PC-3 (cell line): ENCODE measurements around the gene SVIL. TPM values are rescaled to one million over a fixed set of nuclear protein-coding genes. Genes with fewer than 3 reads are reported as not detected.

Experiments used
- ATAC-seq: fragments of 200-7000 bp; cut with Tn5 transposase; 2 replicates; pipeline ENCODE4 v1.9.1; 2020; ENCODE audit warnings: mild to moderate bottlenecking, moderate library complexity
- BruUV-seq: library from RNA; stranded (reverse); fragments of 400-500 nt; replicated peaks from 2 replicates; lab custom pipeline; 2021; lab: Mats Ljungman, UMichigan
- CTCF ChIA-PET: fragments of 300-600 bp; sonication (Branson Sonifier 250); formaldehyde crosslinking; loops from one replicate; lab custom pipeline; 2022; ENCODE audit warnings: antibody characterized with exemption; lab: Charles Lee
- POLR2A ChIA-PET: fragments of 300-600 bp; sonication (Branson Sonifier 250); formaldehyde crosslinking; loops from one replicate; lab custom pipeline; 2022; ENCODE audit warnings: antibody characterized with exemption; ENCODE audit not compliant: unreplicated experiment; lab: Charles Lee
- DNase-seq: peaks from one replicate; pipeline ENCODE4 v3.0.0-alpha.2; 2015
- H2AFZ ChIP-seq: fragments of 300-600 bp; sonication (generic); 2 replicates; pipeline ENCODE4 v1.6.0; 2016; ENCODE audit warnings: antibody characterized with exemption, low read length
- H3F3A ChIP-seq: fragments of 300-600 bp; sonication (generic); one replicate; pipeline ENCODE4 v1.6.0; 2017; ENCODE audit warnings: antibody characterized with exemption, low read length, control low read depth, mild to moderate bottlenecking; ENCODE audit not compliant: unreplicated experiment
- H3K27ac ChIP-seq: fragments of 300-600 bp; sonication (generic); 2 replicates; pipeline ENCODE4 v1.5.1; 2016; ENCODE audit warnings: mild to moderate bottlenecking, low read length
- H3K27me3 ChIP-seq: fragments of 300-600 bp; sonication (generic); 2 replicates; pipeline ENCODE4 v1.6.1; 2016; ENCODE audit warnings: low read length, mixed read lengths
- H3K36me3 ChIP-seq: fragments of 300-600 bp; sonication (generic); 2 replicates; pipeline ENCODE4 v1.6.1; 2016; ENCODE audit warnings: low read depth, mixed run types, low read length, mixed read lengths
- H3K4me1 ChIP-seq: fragments of 300-600 bp; sonication (generic); 2 replicates; pipeline ENCODE4 v1.5.1; 2016; ENCODE audit warnings: low read length; ENCODE audit not compliant: insufficient read depth
- H3K4me2 ChIP-seq: fragments of 300-600 bp; sonication (generic); 2 replicates; pipeline ENCODE4 v1.6.0; 2016; ENCODE audit warnings: low read length
- H3K4me3 ChIP-seq: fragments of 300-600 bp; sonication (generic); 2 replicates; pipeline ENCODE4 v1.5.1; 2016; ENCODE audit warnings: mild to moderate bottlenecking, low read length, mixed read lengths
- H3K79me2 ChIP-seq: fragments of 300-600 bp; sonication (generic); 2 replicates; pipeline ENCODE4 v1.6.1; 2017; ENCODE audit warnings: low read length, mixed read lengths
- H3K9ac ChIP-seq: fragments of 300-600 bp; sonication (generic); 2 replicates; pipeline ENCODE4 v1.6.0; 2016; ENCODE audit warnings: mild to moderate bottlenecking, low read length
- H3K9me2 ChIP-seq: fragments of 300-600 bp; sonication (generic); replicated peaks from 2 replicates; pipeline ENCODE4 v1.6.1; 2016; ENCODE audit warnings: mixed run types, low read length, mixed read lengths
- H3K9me3 ChIP-seq: fragments of 300-600 bp; sonication (generic); 2 replicates; pipeline ENCODE4 v1.6.1; 2016; ENCODE audit warnings: low read length, mixed read lengths
- H4K20me1 ChIP-seq: fragments of 300-600 bp; sonication (generic); 2 replicates; pipeline ENCODE4 v1.6.1; 2016; ENCODE audit warnings: low read length, mixed read lengths
- CTCF ChIP-seq: fragments of 300-600 bp; sonication (generic); conservative IDR thresholded peaks from 2 replicates; pipeline ENCODE4 v1.5.1; 2017; ENCODE audit warnings: antibody characterized with exemption, low read depth, mild to moderate bottlenecking, low read length
- EZH2 ChIP-seq: fragments of 300-600 bp; sonication (generic); IDR thresholded peaks from one replicate; pipeline ENCODE4 v1.6.1; 2017; ENCODE audit warnings: antibody characterized with exemption, mild to moderate bottlenecking, low read length; ENCODE audit not compliant: unreplicated experiment
- EZH2phosphoT487 ChIP-seq: fragments of 300-600 bp; sonication (generic); IDR thresholded peaks from 2 replicates; pipeline ENCODE4 v1.6.1; 2018; ENCODE audit warnings: mild to moderate bottlenecking, antibody characterized with exemption, low read length, borderline replicate concordance
- intact Hi-C: fragments of 100-400 bp; cut with micrococcal nuclease; formaldehyde crosslinking; loops from 2 replicates; pipeline ENCODE4 v1.9.0; 2023
- total RNA-seq: library from RNA; depleted of rRNA; stranded (reverse); fragments of >200 nt; gene quantifications from 2 replicates; pipeline ENCODE4 v1.2.3, GENCODE V29; 2014

Gene SVIL
- total RNA-seq, 1 experiment from 2014 or later, result 19.2 TPM

GRCh38 chr10:29603223-29603896 is 31.4 kb downstream of the SVIL start:
- ATAC-seq (no peak), DNase-seq (no peak)
- H4K20me1 ChIP-seq, result no peaks in the 10 kb centered on the region
- no peaks in the 10 kb centered on the region for H3K79me2 ChIP-seq
- H3K4me2 ChIP-seq, result no peak overlapping the region
- H3K36me3 ChIP-seq, result no peaks in the 10 kb centered on the region
- no peak overlapping the region for H3K9ac ChIP-seq
- H3K27ac ChIP-seq, result no peak overlapping the region
- no peaks in the 10 kb centered on the region for H3K9me2 ChIP-seq
- no TSS peak for BruUV-seq
- no peaks in the 10 kb centered on the region for H3K9me3 ChIP-seq
- no peak overlapping the region for H2AFZ ChIP-seq
- ChIA-PET POLR2A (no interaction called here), CTCF (no interaction called here)
- no peaks in the 10 kb centered on the region for H3F3A ChIP-seq
- TF ChIP-seq EZH2phosphoT487 (no peak), CTCF (no peak), EZH2 (no peak)
- no peak overlapping the region for H3K4me3 ChIP-seq
- intact Hi-C loops, result no loop called here
- no peaks in the 10 kb centered on the region for H3K4me1 ChIP-seq
- H3K27me3 ChIP-seq, result no peaks in the 10 kb centered on the region

GRCh38 chr10:29600821-29601220 is 34.0 kb downstream of the SVIL start:
- H3K36me3 ChIP-seq, result no peaks in the 10 kb centered on the region
- H3K27ac ChIP-seq, result no peak overlapping the region

More at GRCh38 chr10:29600821-29601220, 34.0 kb downstream of the SVIL start:
- CTCF ChIA-PET, result no interaction called here
- Histone ChIP-seq H3K9me3 (no peaks in the 10 kb centered on the region), H3K9me2 (no peaks in the 10 kb centered on the region), H3K9ac (no peak overlapping the region), H2AFZ (no peak overlapping the region), H3K27me3 (no peaks in the 10 kb centered on the region), H3K4me3 (no peak overlapping the region), H4K20me1 (no peaks in the 10 kb centered on the region), H3K79me2 (no peaks in the 10 kb centered on the region), H3F3A (no peaks in the 10 kb centered on the region), H3K4me2 (no peak overlapping the region), H3K4me1 (peaks cover 2% of the 10 kb centered on the region; the same call in 1 of the 2 replicates)
- no peak for TF ChIP-seq EZH2
- no peak for TF ChIP-seq EZH2phosphoT487
- no peak for TF ChIP-seq CTCF
- DNase-seq, result no peak
- intact Hi-C loops, result no loop called here
- POLR2A ChIA-PET, result no interaction called here
- no peak for ATAC-seq
- BruUV-seq, result no TSS peak
